ENCODE data around the gene RTN4.
A peak's percentile ranks its signal among the peaks of the same experiment; 100 is the strongest.
"Not testable (repeated sequence)": the region's sequence is repeated elsewhere in the genome, so short reads cannot be mapped to it uniquely, and the experiment has no call there.

The RTN4 gene

DNA sequence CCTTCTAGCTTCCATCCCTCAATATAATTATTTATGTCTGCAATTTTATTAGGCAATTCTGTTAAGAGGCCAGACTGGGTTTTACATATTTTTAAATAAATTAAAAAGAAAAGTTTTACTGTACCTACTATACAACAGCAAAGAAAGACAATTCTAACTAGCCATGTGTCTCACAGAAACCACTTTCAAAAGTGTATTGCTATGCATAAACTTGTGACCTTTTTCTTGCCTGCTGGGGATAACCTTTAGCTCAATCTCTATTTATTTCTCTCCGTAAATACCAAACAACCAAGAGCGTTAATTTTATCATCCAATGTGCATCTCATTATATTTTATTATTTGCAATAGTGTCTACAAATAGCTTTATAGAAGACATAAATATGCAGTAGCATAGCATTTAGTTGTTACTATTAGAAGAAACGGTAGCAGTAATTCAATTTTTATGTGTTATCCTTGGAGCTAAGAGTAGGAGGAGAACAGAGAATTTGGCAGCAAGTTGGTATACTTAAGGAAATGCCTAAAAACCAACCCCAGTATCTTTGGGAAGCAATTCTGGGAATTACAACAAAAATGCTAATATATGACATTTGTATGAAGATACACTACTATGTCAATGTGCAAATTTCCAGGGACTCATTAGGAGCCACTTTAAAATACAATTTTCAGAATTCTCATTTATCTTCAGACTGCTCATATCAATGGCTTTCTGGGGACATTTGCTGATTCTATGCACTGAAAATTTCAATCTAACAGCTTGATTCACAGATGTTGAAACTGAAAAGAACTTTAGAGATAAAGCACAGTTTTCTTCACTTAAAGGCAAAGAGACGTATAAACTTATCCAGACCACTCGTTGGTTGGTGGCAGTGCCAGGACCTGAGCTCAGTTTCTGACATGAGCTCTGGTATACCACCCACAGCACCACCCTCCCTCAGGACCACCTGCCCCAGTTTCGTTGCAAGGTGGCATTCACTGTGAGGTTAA is 23.0 kb upstream of the RTN4 start:
- no peak for DNase-seq

- DNase-seq: peak in 1 of 2 donors; percentile 38
Measured at GRCh38 chr2:55063713-55064323, 13.6 kb upstream of the RTN4 start.

DNA sequence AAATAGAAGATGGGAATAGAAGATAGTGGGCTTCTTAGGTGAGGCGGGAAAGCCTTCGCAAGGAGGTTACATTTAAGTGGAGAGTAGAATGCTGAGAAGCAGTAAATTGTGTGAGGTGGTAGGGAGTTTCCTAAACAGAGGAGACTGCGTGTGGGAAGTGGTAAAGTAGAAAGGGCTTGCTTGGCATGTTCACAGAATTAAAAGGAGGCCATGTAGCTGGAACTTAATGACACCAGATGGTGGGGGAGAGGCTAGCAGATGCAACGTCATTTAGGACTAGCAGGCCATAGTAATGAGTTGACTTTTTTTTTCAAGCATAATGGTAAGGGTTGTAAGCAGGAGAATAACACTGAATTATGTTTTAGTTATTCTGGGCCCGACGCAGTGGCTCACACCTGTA is 13.0 kb upstream of the RTN4 start:
- no peak for DNase-seq

GRCh38 chr2:55062754-55063153 is 12.5 kb upstream of the RTN4 start:
- no peak for DNase-seq

DNA sequence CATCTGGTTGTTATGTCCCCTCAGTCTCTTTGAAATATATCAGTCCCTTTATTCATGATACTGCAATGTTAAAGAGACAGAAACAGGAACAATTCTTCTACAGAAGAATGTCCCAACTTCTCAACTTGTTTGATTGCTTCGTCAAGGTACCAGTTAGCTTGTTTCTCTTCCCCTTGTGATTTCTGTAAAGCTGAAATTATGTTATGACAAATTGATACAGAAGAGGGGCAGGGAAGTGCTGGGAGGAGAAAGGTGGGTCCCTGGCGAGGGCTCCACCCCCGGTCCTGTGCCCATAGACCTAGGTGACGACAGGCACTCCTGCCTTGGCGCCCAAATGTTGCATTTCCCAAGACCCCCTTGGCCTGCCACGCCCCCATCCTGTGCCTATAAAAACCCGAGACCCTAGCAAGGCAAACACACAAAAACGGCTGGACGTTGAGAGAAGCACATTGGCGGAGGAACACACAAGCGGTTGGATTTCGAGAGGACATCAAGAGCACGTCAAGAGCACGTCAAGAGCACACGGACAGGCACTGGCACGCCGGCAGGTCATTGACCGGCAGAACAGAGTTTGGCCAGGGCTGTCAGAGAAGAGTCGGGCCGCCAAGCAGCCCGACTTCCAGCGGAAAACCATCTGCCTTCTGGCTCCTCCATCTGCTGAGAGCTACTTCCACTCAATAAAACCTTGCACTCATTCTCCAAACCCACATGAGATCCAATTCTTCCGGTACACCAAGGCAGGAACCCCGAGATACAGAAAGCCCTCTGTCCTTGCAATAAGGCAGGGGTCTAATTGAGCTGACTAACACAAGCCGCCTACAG is 11.5 kb upstream of the RTN4 start:
- no peak for DNase-seq

DNA sequence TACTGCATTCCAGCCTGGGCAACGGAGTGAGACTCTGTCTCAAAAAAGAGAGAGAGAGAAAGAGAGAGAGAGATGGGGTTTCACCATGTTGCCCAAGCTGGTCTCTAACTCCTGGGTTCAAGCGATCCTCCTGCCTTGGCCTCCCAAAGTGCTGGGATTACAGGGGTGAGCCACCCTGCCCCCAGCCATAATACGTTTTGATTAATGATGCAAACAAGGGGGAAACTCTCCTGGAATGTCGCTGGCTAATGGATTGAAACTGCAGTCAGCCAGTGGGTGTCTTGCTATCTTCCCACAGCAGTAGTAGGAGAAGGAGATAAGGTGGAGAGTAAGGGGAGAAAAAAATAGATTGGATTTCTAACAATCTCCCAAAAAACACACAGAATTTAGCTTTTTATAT is 9.5 kb upstream of the RTN4 start:
- no peak for DNase-seq

GRCh38 chr2:55057474-55057873 is 7.2 kb upstream of the RTN4 start:
- DNase-seq: no peak

DNA sequence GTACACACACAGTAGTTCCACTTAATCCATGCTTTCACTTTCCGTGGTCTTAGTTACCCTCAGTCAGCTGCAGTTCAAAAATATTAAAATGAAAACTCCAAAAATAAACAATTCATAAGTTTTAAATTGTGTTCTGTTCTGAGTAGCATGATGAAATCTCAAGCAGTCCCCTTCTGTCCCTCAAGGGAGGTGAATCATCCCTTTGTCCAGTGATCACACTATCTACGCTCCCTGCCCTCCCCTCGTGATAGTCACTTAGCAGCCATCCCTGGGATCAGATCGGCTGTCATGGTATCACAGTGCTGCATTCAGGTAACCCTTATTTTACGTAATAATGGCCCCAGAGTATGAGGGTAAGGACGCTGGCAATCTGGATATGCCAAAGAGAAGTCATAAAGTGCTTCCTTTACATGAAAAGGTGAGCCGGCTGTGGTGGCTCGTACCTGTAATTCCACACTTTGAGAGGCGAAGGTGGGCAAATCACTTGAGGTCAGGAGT is 5.8 kb upstream of the RTN4 start:
- DNase-seq: no peak

GRCh38 chr2:55054106-55054875 is 4.0 kb upstream of the RTN4 start:
- DNase-seq: no peak

GRCh38 chr2:55053225-55053624 is 3.0 kb upstream of the RTN4 start:
- DNase-seq: not testable (repeated sequence)

- DNase-seq: no peak
Measured at GRCh38 chr2:55052129-55053061, 2.1 kb upstream of the RTN4 start.

DNA sequence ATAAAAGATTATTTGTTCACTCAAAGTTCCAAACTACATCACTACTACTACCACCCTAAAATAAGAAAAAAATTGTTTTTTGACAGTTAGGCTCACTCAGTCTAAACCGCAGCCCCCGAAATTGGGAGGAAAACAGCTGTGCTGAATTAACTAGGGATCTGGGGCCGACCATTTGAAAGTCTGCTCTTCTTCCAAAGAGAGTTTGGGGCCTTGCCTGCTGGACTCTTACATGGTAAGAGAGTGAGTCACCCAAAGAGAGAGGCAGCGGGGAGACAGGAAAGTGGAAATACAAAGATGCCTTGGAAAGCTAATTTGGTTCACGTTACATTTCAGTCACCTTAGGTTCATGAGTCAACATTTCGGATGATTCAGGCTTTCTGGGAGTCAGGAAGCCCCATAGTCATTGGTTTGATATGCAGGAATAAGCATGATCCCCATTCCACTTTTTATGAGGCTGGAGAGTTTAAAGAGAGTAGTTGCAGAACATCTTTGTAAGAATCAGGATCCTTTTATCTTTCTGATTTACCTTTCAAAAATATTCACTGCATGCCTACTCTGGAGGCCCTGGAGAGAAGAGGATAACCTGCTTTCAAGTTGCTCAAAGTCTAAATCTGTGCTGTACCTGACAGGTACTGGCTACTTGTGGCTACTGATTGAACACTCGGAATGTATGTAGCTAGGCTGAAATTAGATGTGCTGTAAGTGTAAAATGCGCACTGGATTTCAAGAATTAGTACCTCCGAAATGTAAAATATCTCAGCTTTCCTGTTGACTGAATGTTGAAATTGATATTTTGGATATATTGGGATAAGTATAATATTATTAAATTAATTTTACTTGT is 995 bp upstream of the RTN4 start:
- peak in 1 of 2 donors; percentile 68 for DNase-seq

- no peak for DNase-seq
Measured at GRCh38 chr2:55049821-55050099, 491 bp downstream of the RTN4 start.

DNA sequence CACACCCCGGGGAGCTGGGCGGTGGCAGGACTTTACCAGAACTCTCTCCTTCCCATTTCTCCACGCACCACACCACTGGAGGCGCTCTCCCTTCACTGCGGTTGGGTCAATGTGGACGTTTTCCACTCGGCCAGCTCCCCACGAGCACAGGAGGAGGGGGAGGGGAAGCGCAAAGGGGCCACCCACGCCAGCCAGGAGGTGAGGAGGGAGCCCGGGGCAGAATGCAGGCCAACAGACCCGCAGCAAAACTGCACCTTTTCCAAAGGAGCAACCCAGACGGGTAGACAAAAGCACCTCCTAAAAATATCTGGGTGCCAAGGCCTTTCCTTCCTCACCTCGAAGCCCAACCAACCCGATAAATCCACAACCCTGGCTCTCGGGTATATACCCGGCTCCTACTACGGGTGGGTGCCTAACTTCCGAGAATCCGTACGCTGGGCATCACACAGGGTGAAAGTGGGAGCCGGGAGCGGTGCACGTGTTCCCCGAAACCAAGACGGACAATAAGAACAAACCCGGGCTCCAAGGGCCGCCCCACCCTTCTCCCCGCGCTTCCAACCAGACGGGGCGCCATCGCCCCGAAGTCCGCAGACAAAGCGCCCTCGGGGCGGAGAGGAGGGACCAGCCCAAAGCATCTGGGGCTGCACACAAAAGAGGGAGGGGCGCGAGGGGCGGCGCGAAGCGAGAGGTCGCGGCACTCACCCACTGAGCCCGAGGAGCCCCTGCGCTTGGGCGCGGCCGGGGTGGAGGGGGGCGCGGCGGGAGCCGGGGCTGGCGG is 1.0 kb downstream of the RTN4 start:
- peak; percentile 63 to 78 for DNase-seq

DNA sequence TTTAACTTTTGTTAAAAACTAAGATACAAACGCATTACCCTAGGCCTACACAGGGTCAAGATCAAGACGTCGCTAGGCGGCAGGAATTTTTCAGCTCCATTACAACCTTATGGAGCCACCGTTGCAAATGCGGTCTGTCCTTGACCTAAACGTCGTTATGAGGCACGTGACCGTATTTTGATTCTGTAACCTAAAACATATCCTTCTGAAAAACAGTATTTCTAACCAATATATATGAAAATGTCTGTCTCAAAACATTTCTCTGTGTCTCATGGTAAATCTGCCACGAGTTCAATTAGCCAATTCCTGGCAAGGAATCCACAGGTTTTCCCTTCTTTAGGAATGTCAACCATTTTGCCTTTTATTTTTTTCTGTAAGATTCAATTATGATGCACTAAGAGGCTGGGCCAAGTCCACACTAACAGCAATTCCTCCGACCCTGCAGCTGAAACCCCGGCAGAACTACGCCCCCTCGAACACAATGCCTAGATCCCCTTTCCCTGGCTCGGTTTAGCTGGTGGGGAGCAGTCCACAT is 1.7 kb downstream of the RTN4 start:
- DNase-seq: no peak

DNA sequence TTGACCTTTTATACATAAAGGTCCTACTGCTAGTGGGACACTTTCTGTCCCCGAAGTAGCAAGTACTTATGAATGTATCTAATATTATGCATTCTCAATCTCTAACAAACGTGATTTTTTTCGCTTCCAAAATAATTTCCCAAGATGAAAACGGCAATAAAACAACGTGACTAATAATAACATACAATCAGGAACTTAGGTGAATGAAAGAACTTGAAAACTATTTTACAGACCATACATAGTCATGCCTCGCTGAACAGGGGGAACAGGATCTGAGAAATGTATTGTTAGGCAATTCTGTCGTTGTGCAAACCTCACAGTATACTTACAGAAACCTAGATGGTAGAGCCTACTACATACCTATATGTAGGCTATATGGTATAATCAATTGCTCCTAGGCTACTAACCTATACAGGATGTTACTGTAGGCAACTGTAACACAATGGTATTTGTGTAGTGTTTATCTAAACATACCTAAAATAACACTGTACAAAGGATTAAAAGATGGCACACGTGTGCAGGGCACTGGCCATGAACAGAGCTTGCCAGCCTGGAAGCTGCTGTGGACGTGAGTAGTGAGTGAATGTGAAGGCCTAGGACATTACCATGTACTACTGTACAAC is 2.5 kb downstream of the RTN4 start:
- DNase-seq: no peak

DNA sequence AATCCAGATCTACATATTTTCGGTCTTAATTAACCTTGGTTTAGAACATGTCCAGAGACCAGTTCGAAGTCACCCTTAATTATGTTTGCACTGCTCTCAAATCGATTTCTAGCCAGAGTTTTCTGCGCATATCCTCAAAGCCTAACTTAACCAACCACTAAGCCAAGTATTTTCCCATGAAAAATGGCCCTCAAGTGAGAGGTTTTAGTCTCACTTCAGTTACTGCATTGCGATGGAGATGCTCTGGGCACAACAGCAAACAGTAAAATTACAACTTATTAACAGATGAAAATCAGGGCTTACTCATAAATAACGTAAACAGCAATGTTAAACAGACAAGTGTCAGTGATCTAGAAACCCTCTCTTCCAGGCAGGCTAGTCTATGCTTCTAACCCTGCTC is 4.5 kb downstream of the RTN4 start:
- DNase-seq: no peak

GRCh38 chr2:55043841-55044240 is 6.4 kb downstream of the RTN4 start:
- no peak for DNase-seq

DNA sequence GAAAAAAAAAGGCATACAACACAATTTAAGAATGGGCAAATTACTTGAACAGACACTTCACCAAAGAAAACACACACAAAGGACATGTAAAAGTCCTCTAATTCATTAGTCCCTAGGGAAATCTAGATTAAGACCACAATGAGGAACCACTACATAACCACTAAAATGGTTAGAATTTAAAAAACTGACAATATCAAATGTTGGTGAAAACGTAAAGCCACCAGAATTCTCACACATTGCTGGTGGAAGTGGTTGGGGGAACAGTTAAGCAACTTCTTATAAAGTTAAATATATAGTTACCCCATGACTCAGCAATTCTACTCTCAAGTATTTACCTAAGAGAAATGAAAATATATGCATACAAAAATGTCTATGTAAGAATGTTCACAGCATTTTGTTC is 11.8 kb downstream of the RTN4 start:
- no peak for DNase-seq
